ENCODE results near the gene RABGAP1L. TPM values are rescaled to one million over a fixed set of nuclear protein-coding genes. Genes with fewer than 3 reads are reported as not detected.

RABGAP1L gene
- total RNA-seq, 4 donors from 2014 or later = 39.9 to 77.4 (median 48.7) TPM

DNA sequence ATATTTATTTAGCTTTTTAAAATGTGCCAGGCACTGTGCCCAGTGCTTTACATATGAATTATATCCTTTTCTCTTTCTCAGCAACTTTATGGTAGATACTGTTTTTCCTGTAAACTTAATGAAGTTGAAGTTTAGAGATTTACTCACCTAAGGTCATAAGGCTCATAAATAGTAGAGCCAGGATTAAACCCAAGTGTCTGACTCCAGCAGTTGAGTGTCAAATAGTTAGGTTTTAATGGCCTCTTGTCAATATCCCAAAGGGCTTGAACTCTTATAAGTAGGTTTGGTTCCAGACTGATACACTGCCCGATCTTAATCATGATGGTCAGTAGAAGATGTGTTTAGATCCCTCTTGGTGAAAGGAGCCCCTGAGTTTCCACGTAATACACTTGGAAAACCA, 37.8 kb downstream of the RABGAP1L start:
- no peak for TF ChIP-seq CTCF (IDR thresholded peaks at IDR 0.05; ENCODE audit: low read depth)

DNA sequence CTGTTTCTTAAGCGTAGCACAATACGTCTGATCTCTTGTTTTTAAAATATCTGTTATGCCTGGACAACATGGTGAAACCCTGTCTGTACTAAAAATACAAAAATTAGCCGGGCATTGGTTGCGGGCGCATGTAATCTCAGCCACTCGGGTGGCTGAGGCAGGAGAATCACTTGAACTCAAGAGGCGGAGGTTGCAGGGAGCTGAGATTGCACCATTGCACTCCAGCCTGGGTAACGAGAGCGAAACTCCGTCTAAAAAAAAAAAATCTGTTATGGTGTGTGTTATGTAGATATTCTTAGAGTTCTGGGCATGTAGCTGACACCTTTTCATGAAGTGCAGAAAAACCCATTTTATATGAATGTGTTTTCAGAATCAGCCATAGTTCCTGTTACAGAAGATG, 38.2 kb downstream of the RABGAP1L start:
- no peak for TF ChIP-seq CTCF (IDR thresholded peaks at IDR 0.05; ENCODE audit: low read depth)

DNA sequence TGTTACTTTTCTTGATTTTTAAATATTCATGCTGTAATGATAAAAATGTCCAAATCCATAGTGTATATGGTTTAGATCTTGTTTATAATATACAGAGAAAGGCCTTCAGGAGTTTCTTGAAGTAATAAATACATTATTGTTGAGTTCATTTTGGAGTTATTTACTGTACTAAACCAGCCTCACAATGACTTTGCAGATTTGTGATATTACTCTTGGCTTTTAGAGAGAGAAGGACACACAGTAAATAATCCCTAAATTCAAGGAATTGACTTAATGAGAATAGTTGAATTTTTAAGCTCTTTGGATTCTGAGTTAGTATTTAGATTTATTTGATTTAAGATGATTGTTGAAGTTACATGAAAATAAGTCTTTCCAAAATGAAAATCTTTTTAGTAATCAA, 38.9 kb downstream of the RABGAP1L start:
- no peak for TF ChIP-seq CTCF (IDR thresholded peaks at IDR 0.05; ENCODE audit: low read depth)

- TF ChIP-seq CTCF (IDR thresholded peaks at IDR 0.05; ENCODE audit: low read depth) = no peak
Observed at GRCh38 chr1:174200746-174201145, 41.4 kb downstream of the RABGAP1L start.

- TF ChIP-seq CTCF (IDR thresholded peaks at IDR 0.05; ENCODE audit: low read depth) = no peak
Observed at GRCh38 chr1:174204697-174205308, 45.5 kb downstream of the RABGAP1L start.

DNA sequence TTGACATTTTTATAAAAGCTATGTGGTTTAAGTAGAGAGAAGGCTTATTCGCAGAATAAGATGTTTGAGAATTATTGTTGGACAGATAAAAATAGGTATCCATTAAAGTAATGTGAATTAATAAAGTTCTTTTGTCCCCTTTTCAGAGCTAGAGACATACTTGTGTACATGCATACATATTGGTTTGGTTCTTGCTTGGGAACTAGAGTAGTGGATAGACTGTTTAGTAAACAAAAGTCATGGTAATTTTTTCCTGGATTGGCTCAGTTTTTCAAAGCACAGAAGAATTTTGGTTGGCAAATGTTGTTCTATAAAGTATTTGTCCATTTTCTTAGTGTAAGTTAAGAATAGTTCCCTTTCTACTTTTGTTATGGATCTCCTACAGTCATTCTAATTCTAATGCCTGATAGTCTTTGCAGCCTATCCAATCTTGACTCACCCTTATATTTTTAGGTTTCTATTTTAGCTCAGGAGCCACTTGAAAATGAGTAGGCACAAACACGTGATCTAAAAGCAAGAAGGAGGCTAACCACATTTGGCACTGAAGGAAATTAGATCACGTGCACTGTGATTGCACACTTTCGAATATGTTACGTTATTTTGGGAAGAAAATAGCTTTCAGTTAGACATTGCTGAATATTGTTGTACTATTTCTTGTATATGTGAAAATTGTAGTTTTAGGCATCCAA, 47.0 kb downstream of the RABGAP1L start:
- no peak for TF ChIP-seq CTCF (IDR thresholded peaks at IDR 0.05; ENCODE audit: low read depth)

- TF ChIP-seq CTCF (IDR thresholded peaks at IDR 0.05; ENCODE audit: low read depth) = no peak
Observed at GRCh38 chr1:174209347-174210187, 50.2 kb downstream of the RABGAP1L start.

All from subcutaneous adipose tissue (tissue), 4 donors.